Skeletal muscle satellite cell (primary cell): Measurements from ENCODE around the gene XRN2. TPM values are rescaled to one million over a fixed set of nuclear protein-coding genes. Genes with fewer than 3 reads are reported as not detected.

Experiments
- H3K27me3 ChIP-seq: 2 replicates; pipeline ENCODE4 v1.7.0; 2013; ENCODE audit warnings: low read length; ENCODE audit not compliant: control insufficient read depth, insufficient read depth
- H3K36me3 ChIP-seq: 2 replicates; pipeline ENCODE4 v1.7.0; 2013; ENCODE audit warnings: mild to moderate bottlenecking, control low read depth, low read length; ENCODE audit not compliant: insufficient read depth
- H3K4me1 ChIP-seq: 2 replicates; pipeline ENCODE4 v1.7.0; 2013; ENCODE audit warnings: low read length; ENCODE audit not compliant: control insufficient read depth, insufficient read depth
- H3K4me2 ChIP-seq: 2 replicates; pipeline ENCODE4 v1.7.0; 2013; ENCODE audit warnings: mild to moderate bottlenecking, low read length
- H3K4me3 ChIP-seq: 2 replicates; pipeline ENCODE4 v1.7.0; 2013; ENCODE audit warnings: low read length
- H3K9ac ChIP-seq: 2 replicates; pipeline ENCODE4 v1.7.0; 2013; ENCODE audit warnings: mild to moderate bottlenecking, low read depth, low read length, moderate library complexity
- H3K9me3 ChIP-seq: replicated peaks from 2 replicates; pipeline ENCODE4 v1.7.0; 2013; ENCODE audit warnings: mild to moderate bottlenecking, control low read depth, low read length
- small RNA-seq: library from RNA; depleted of rRNA; stranded (forward); fragments of <200 nt; gene quantifications from one replicate; pipeline ENCODE3, GENCODE V24; 2012

The XRN2 gene

GRCh38 chr20:21437816-21438215, 134.7 kb downstream of the XRN2 start:
- Histone ChIP-seq H3K4me3 (no peak overlapping the region), H3K9ac (no peak overlapping the region), H3K27me3 (no peaks in the 10 kb centered on the region), H3K9me3 (no peaks in the 10 kb centered on the region), H3K4me1 (peaks cover 33% of the 10 kb centered on the region), H3K36me3 (no peaks in the 10 kb centered on the region), H3K4me2 (no peak overlapping the region)

Small RNA genes lying within 50 kb of the gene (small RNA-seq; reads per million reads assigned to genes)
- gene RN7SKP140, result not detected
